ENCODE results near the gene ARL4D.

GRCh38 chr17:43402078-43402477 is 3.3 kb downstream of the ARL4D start:
- TF ChIP-seq, protein P1, sequence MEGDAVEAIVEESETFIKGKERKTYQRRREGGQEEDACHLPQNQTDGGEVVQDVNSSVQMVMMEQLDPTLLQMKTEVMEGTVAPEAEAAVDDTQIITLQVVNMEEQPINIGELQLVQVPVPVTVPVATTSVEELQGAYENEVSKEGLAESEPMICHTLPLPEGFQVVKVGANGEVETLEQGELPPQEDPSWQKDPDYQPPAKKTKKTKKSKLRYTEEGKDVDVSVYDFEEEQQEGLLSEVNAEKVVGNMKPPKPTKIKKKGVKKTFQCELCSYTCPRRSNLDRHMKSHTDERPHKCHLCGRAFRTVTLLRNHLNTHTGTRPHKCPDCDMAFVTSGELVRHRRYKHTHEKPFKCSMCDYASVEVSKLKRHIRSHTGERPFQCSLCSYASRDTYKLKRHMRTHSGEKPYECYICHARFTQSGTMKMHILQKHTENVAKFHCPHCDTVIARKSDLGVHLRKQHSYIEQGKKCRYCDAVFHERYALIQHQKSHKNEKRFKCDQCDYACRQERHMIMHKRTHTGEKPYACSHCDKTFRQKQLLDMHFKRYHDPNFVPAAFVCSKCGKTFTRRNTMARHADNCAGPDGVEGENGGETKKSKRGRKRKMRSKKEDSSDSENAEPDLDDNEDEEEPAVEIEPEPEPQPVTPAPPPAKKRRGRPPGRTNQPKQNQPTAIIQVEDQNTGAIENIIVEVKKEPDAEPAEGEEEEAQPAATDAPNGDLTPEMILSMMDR (conservative IDR thresholded peaks at IDR 0.05), result no peak
- TF ChIP-seq ZFX (IDR thresholded peaks at IDR 0.05), result no peak

All from C4-2B (cell line).